ENCODE data around the gene DOCK7. TPM values are rescaled to one million over a fixed set of nuclear protein-coding genes. Genes with fewer than 3 reads are reported as not detected.

The DOCK7 gene
- polyA plus RNA-seq, 1 of the 3 experiments (the other 2 are of a cell fraction), result 27.6 TPM

DNA sequence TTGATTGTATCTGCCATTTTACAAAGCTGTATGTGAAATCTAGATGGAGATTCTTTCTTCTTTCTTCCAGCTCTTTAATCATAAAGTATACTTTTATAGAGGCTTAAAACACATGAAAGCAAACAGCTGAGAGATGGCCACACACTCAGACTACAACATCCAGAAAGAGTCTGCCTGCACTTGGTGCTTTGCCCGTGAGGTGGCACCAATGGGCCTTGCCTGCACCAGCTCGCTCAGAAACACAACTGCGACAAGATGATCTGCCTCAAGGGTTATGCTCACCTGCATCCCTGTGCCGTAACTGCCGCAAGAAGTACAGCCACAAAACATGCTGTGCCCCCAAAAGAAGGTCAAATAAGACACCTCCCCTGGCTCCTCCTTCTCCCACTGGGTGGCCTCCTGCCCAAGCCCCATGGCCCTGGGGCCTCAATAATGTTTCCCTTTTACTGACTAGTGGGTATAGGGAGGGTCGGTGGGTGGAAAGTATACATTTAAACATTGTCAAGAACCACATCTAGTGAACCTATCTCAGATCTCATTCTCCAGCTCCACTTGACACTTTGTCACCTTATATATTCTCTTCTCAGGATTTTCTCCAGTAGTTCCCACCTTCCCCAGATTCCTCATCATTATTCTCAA is 157.6 kb downstream of the DOCK7 start:
- peaks cover 33 to 58% of the 10 kb centered on the region in 2 experiments for H3K36me3 ChIP-seq (replicated peaks in 1 of 2; ENCODE audit: control insufficient read depth in 1 of 2, insufficient read depth in 2 of 2, low read length in 1 of 2)
- H3K79me2 ChIP-seq (ENCODE audit: insufficient read depth), result no peaks in the 10 kb centered on the region
- H2AFZ ChIP-seq (ENCODE audit: low read depth), result no peak overlapping the region
- H3K4me2 ChIP-seq, result no peak overlapping the region
- ChIA-PET POLR2A (no interaction called here), CTCF (interaction anchor here (0.9 to 3.3 kb wide), 10 partner anchors 9 to 216 kb away, joined by 3 to 24 read pairs (median 4); no protein-coding TSS in a partner anchor)
- whole genome bisulfite sequencing (ENCODE audit: low lambda C conversion rate), result 90% methylated on average over 4 of the region's 6 CpGs
- H3K27ac ChIP-seq (ENCODE audit: low read depth in 2 of 2, low read length in 1 of 2), result no peak overlapping the region
- H3K4me1 ChIP-seq (ENCODE audit: control insufficient read depth in 1 of 2, insufficient read depth in 2 of 2, low read depth in 1 of 2, low read length in 1 of 2), result no peaks in the 10 kb centered on the region
- TF ChIP-seq SMC3 (IDR thresholded peaks at IDR 0.05; ENCODE audit: low read depth, low read length) (peak; percentile 52), FOXJ3 (CRISPR knock-in tag; IDR thresholded peaks at IDR 0.05) (no peak), RAD21 (IDR thresholded peaks at IDR 0.05; ENCODE audit: low read length) (peak; percentile 68), JUND (IDR thresholded peaks at IDR 0.05) (no peak)
- TF ChIP-seq, protein P1, sequence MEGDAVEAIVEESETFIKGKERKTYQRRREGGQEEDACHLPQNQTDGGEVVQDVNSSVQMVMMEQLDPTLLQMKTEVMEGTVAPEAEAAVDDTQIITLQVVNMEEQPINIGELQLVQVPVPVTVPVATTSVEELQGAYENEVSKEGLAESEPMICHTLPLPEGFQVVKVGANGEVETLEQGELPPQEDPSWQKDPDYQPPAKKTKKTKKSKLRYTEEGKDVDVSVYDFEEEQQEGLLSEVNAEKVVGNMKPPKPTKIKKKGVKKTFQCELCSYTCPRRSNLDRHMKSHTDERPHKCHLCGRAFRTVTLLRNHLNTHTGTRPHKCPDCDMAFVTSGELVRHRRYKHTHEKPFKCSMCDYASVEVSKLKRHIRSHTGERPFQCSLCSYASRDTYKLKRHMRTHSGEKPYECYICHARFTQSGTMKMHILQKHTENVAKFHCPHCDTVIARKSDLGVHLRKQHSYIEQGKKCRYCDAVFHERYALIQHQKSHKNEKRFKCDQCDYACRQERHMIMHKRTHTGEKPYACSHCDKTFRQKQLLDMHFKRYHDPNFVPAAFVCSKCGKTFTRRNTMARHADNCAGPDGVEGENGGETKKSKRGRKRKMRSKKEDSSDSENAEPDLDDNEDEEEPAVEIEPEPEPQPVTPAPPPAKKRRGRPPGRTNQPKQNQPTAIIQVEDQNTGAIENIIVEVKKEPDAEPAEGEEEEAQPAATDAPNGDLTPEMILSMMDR (IDR thresholded peaks at IDR 0.05), result peak; percentile 60
- TF ChIP-seq, protein P2, sequence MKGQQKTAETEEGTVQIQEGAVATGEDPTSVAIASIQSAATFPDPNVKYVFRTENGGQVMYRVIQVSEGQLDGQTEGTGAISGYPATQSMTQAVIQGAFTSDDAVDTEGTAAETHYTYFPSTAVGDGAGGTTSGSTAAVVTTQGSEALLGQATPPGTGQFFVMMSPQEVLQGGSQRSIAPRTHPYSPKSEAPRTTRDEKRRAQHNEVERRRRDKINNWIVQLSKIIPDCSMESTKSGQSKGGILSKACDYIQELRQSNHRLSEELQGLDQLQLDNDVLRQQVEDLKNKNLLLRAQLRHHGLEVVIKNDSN (IDR thresholded peaks at IDR 0.05; ENCODE audit: borderline replicate concordance, low read depth), result no peak
- peaks cover 27% of the 10 kb centered on the region for H3F3A ChIP-seq (replicated peaks; ENCODE audit: insufficient read depth)
- no peaks in the 10 kb centered on the region for H3K9me2 ChIP-seq
- H3K9me3 ChIP-seq, result no peaks in the 10 kb centered on the region
- no peaks in the 10 kb centered on the region for H4K20me1 ChIP-seq (ENCODE audit: insufficient read depth)
- H3K4me3 ChIP-seq (ENCODE audit: low read depth in 2 of 2, low read length in 1 of 2), result no peak overlapping the region
- no peak overlapping the region for H3K9ac ChIP-seq
- no peaks in the 10 kb centered on the region for H3K27me3 ChIP-seq (ENCODE audit: insufficient read depth)
- peak; percentile 11 for DNase-seq

DNA sequence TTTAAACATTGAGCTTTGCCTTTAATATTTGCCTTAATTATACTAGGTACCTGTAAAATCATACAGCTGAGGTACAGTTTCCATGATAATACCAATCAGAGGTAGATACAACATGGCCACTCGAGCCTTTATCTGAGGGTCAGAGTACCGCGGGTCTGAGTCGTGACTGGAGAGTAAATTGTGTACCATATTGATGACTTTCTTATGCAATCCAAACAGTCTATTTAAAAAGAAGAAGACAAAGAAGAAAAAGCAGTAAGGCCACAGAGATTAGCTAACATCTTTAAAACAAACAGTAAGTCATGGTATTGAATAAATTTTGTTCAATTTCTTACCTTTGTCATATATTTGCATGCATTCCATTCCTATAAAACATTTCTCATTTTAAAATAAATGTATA is 159.0 kb downstream of the DOCK7 start:
- H3K27me3 ChIP-seq (ENCODE audit: insufficient read depth), result no peaks in the 10 kb centered on the region
- no peak for TF ChIP-seq ELF1 (IDR thresholded peaks at IDR 0.05)
- no peak for TF ChIP-seq FOXJ3 (CRISPR knock-in tag; IDR thresholded peaks at IDR 0.05)
- TF ChIP-seq, protein P3, sequence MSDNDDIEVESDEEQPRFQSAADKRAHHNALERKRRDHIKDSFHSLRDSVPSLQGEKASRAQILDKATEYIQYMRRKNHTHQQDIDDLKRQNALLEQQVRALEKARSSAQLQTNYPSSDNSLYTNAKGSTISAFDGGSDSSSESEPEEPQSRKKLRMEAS (IDR thresholded peaks at IDR 0.05; ENCODE audit: low read depth), result no peak
- H3K4me1 ChIP-seq (ENCODE audit: control insufficient read depth in 1 of 2, insufficient read depth in 2 of 2, low read depth in 1 of 2, low read length in 1 of 2), result no peaks in the 10 kb centered on the region
- H2AFZ ChIP-seq (ENCODE audit: low read depth), result no peak overlapping the region
- H3K9ac ChIP-seq, result no peak overlapping the region
- no peaks in the 10 kb centered on the region for H4K20me1 ChIP-seq (ENCODE audit: insufficient read depth)
- peaks cover 27 to 53% of the 10 kb centered on the region in 2 experiments for H3K36me3 ChIP-seq (replicated peaks in 1 of 2; ENCODE audit: control insufficient read depth in 1 of 2, insufficient read depth in 2 of 2, low read length in 1 of 2)
- H3K4me3 ChIP-seq (ENCODE audit: low read depth in 2 of 2, low read length in 1 of 2), result no peak overlapping the region
- H3K79me2 ChIP-seq (ENCODE audit: insufficient read depth), result no peaks in the 10 kb centered on the region; the same call in 1 of the 2 replicates
- H3K9me2 ChIP-seq, result no peaks in the 10 kb centered on the region
- H3K9me3 ChIP-seq, result no peaks in the 10 kb centered on the region
- H3K27ac ChIP-seq (ENCODE audit: low read depth in 2 of 2, low read length in 1 of 2), result no peak overlapping the region
- no peak overlapping the region for H3K4me2 ChIP-seq
- ChIA-PET POLR2A (no interaction called here), CTCF (interaction anchor here (1.0 to 3.3 kb wide), 6 partner anchors 11 to 217 kb away, joined by 3 to 24 read pairs (median 7); no protein-coding TSS in a partner anchor)
- WGBS (ENCODE audit: low lambda C conversion rate), result 95% methylated on average over 4 of the region's 4 CpGs
- no peak for DNase-seq
- H3F3A ChIP-seq (replicated peaks; ENCODE audit: insufficient read depth), result peaks cover 27% of the 10 kb centered on the region

All from SK-N-SH (cell line).